SK-N-SH (cell line): ENCODE measurements around the gene LNP1. TPM values are rescaled to one million over a fixed set of nuclear protein-coding genes. Genes with fewer than 3 reads are reported as not detected.

Experiments
- CTCF ChIA-PET: fragments of 300-600, 350-600 bp; formaldehyde crosslinking; extraction: SDS; loops from one replicate; lab custom pipeline; 2021; lab: Yijun Ruan, JAX
- POLR2A ChIA-PET: fragments of 350-600 bp; sonication (Branson Sonifier 250); formaldehyde crosslinking; extraction: SDS; loops from one replicate; lab custom pipeline; 2020; ENCODE audit warnings: antibody characterized with exemption, inconsistent platforms; lab: Yijun Ruan, JAX
- DNase-seq: peaks from one replicate; pipeline ENCODE4 v3.0.0; 2012
- H2AFZ ChIP-seq: fragments of 200-600 bp; sonication (generic); 2 replicates; pipeline ENCODE4 v1.8.1; 2016; ENCODE audit warnings: antibody characterized with exemption, mild to moderate bottlenecking, low read depth
- H3F3A ChIP-seq: fragments of 200-600 bp; sonication (generic); replicated peaks from 2 replicates; pipeline ENCODE3; 2016; ENCODE audit warnings: antibody characterized with exemption, mild to moderate bottlenecking; ENCODE audit not compliant: insufficient read depth
- H3K27ac ChIP-seq, 2 experiments: fragments of 200-500 bp in 1 of 2; fragments of 200-600 bp in 1 of 2; sonication (Bioruptor generic) in 1 of 2; sonication (generic), shearing (Covaris generic) in 1 of 2; 2 replicates each; pipeline versions ENCODE4 v1.5.1 to v1.6.1; 2014 to 2016; ENCODE audit warnings: low read depth in 2 of 2, inconsistent platforms in 1 of 2, low read length in 1 of 2, mild to moderate bottlenecking in 1 of 2, mixed read lengths in 1 of 2
- H3K27me3 ChIP-seq: fragments of 200-600 bp; sonication (generic), shearing (Covaris generic); 2 replicates; pipeline ENCODE4 v1.6.1; 2016; ENCODE audit warnings: mixed run types; ENCODE audit not compliant: insufficient read depth
- H3K36me3 ChIP-seq, 2 experiments: fragments of 200-500 bp in 1 of 2; fragments of 200-600 bp in 1 of 2; sonication (Bioruptor generic) in 1 of 2; sonication (generic) in 1 of 2; replicated peaks in 1 of 2; 2 replicates each; pipeline versions ENCODE3 to v1.5.1; 2014 to 2016; ENCODE audit warnings: low read length in 1 of 2, mild to moderate bottlenecking in 1 of 2; ENCODE audit not compliant: insufficient read depth in 2 of 2, control insufficient read depth in 1 of 2
- H3K4me1 ChIP-seq, 2 experiments: fragments of 200-500 bp in 1 of 2; fragments of 200-600 bp in 1 of 2; sonication (Bioruptor generic) in 1 of 2; sonication (generic), shearing (Covaris generic) in 1 of 2; 2 replicates each; pipeline versions ENCODE4 v1.5.1 to v1.6.1; 2014 to 2016; ENCODE audit warnings: low read depth in 1 of 2, low read length in 1 of 2, mixed run types in 1 of 2; ENCODE audit not compliant: insufficient read depth in 2 of 2, control insufficient read depth in 1 of 2
- H3K4me2 ChIP-seq: fragments of 200-600 bp; sonication (generic), shearing (Covaris generic); 2 replicates; pipeline ENCODE4 v1.6.1; 2017; ENCODE audit warnings: mixed run types
- H3K4me3 ChIP-seq, 2 experiments: fragments of 200-500 bp in 1 of 2; fragments of 200-600 bp in 1 of 2; sonication (Bioruptor generic) in 1 of 2; sonication (generic), shearing (Covaris generic) in 1 of 2; 2 replicates each; pipeline versions ENCODE4 v1.5.1 to v1.8.1; 2014 to 2016; ENCODE audit warnings: low read depth in 2 of 2, inconsistent platforms in 1 of 2, low read length in 1 of 2, mild to moderate bottlenecking in 1 of 2, mixed read lengths in 1 of 2, moderate library complexity in 1 of 2
- H3K79me2 ChIP-seq: fragments of 200-600 bp; sonication (generic); 2 replicates; pipeline ENCODE4 v1.8.1; 2017; ENCODE audit warnings: mild to moderate bottlenecking; ENCODE audit not compliant: insufficient read depth
- H3K9ac ChIP-seq: fragments of 200-600 bp; sonication (generic); 2 replicates; pipeline ENCODE4 v1.6.1; 2017; ENCODE audit warnings: mixed run types
- H3K9me2 ChIP-seq: fragments of 200-600 bp; sonication (generic); 2 replicates; pipeline ENCODE4 v1.6.1; 2017; ENCODE audit warnings: mixed run types
- H3K9me3 ChIP-seq: fragments of 200-600 bp; sonication (generic); 2 replicates; pipeline ENCODE4 v1.6.1; 2017; ENCODE audit warnings: mixed run types, mild to moderate bottlenecking, moderate library complexity
- H4K20me1 ChIP-seq: fragments of 200-600 bp; sonication (generic); 2 replicates; pipeline ENCODE4 v1.6.1; 2017; ENCODE audit warnings: mild to moderate bottlenecking, mixed run types; ENCODE audit not compliant: insufficient read depth
- CTCF ChIP-seq: fragments of 200-600 bp; sonication (generic); IDR thresholded peaks from 2 replicates; pipeline ENCODE4 v1.6.1; 2017; ENCODE audit warnings: antibody characterized with exemption, mild to moderate bottlenecking, moderate library complexity
- EP300 ChIP-seq, 2 experiments: IDR thresholded peaks; 2 replicates each; pipeline versions ENCODE4 v1.4.0 to v1.6.1; 2012; ENCODE audit warnings: borderline replicate concordance in 1 of 2, low read depth in 1 of 2, low read length in 1 of 2
- EZH2phosphoT487 ChIP-seq: fragments of 200-600 bp; sonication (generic); IDR thresholded peaks from 2 replicates; pipeline ENCODE4 v1.6.1; 2017; ENCODE audit warnings: low read depth, mixed run types, mild to moderate bottlenecking, antibody characterized with exemption, moderate library complexity, borderline replicate concordance
- FOSL2 ChIP-seq: IDR thresholded peaks from 2 replicates; pipeline ENCODE4 v1.4.0; 2012; ENCODE audit warnings: low read depth, mild to moderate bottlenecking, moderate library complexity, borderline replicate concordance
- FOXM1 ChIP-seq: IDR thresholded peaks from 2 replicates; pipeline ENCODE4 v1.4.0; 2012; ENCODE audit warnings: low read depth, mild to moderate bottlenecking
- GATA2 ChIP-seq: sonication (generic); formaldehyde crosslinking; IDR thresholded peaks from 2 replicates; pipeline ENCODE4 v1.5.0; 2020; ENCODE audit warnings: mild to moderate bottlenecking, missing genetic modification reagents
- POLR2AphosphoS5 ChIP-seq: IDR thresholded peaks from 2 replicates; pipeline ENCODE4 v1.6.1; 2012; ENCODE audit warnings: low read depth, low read length
- RAD21 ChIP-seq: IDR thresholded peaks from 2 replicates; pipeline ENCODE4 v1.6.1; 2012; ENCODE audit warnings: mild to moderate bottlenecking, low read length
- RCOR1 ChIP-seq: fragments of 150-350 bp; IDR thresholded peaks from 2 replicates; pipeline ENCODE4 v1.6.1; 2017; ENCODE audit warnings: antibody characterized with exemption, low read length
- YY1 ChIP-seq: IDR thresholded peaks from 2 replicates; pipeline ENCODE4 v1.4.0; 2012; ENCODE audit warnings: low read depth, mild to moderate bottlenecking
- ZBTB33 ChIP-seq: IDR thresholded peaks from 2 replicates; pipeline ENCODE4 v1.4.0; 2012; ENCODE audit warnings: low read depth, borderline replicate concordance
- WGBS: methylation state at CpG from one replicate; pipeline ENCODE4 v1.1.6; 2017; ENCODE audit warnings: low lambda C conversion rate; 5-methylcytosine and 5-hydroxymethylcytosine counted together
- polyA plus RNA-seq, 3 experiments: library from polyadenylated mRNA; depleted of rRNA; stranded (reverse); fragments of >200 nt; gene quantifications; 2 replicates each; pipeline ENCODE4 v1.2.3, GENCODE V29; 2012
- TF ChIP-seq, protein P1 (sequence below): IDR thresholded peaks from 2 replicates; pipeline ENCODE4; 2012
- TF ChIP-seq, protein P2 (sequence below): IDR thresholded peaks from 2 replicates; pipeline ENCODE4 v1.4.0; 2012; ENCODE audit warnings: low read depth
- TF ChIP-seq, protein P3 (sequence below): IDR thresholded peaks from 2 replicates; pipeline ENCODE4 v1.4.0; 2012; ENCODE audit warnings: low read depth, borderline replicate concordance

The LNP1 gene
- polyA plus RNA-seq, 1 of the 3 experiments (the other 2 are of a cell fraction): 2.3 TPM

DNA sequence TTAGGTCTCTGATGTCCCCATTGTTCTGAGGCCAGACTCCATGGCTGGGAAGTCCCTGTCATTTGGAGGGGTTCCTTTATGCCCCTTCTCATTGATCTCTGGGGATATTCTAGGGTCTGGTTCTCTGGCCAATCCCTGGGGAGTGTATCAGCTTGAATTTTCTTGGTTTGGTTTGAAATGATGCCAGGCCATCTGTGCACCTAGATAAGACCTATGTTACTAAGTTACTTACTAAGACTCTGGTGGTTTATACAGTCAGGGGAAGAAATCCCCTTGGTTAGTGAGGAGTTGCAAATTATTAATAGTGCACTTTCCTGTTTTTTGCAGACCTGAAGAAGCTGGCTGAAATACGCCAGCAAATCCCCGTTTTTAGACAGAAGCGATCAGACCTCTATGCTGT lies 46.5 kb upstream of the LNP1 start:
- POLR2A ChIA-PET: no interaction called here
- H2AFZ ChIP-seq: no peak overlapping the region
- WGBS: 100% methylated on average over 3 of the region's 3 CpGs
- no peaks in the 10 kb centered on the region; a peak in 1 of 4 replicates for H3K4me1 ChIP-seq
- CTCF ChIA-PET: interaction anchor here (0.7 to 1.3 kb wide), 3 partner anchors 9 to 16 kb away, joined by 3 to 4 read pairs (median 3); no protein-coding TSS in a partner anchor
- no peak overlapping the region for H3K4me3 ChIP-seq
- peaks cover 45 to 63% of the 10 kb centered on the region in 2 experiments for H3K36me3 ChIP-seq
- TF ChIP-seq RCOR1 (no peak), GATA2 (no peak), POLR2AphosphoS5 (no peak), CTCF (no peak), EP300 (IDR thresholded peaks at IDR 0.05; ENCODE audit: borderline replicate concordance in 1 of 2, low read depth in 1 of 2, low read length in 1 of 2) (no peak), FOXM1 (no peak), YY1 (no peak), ZBTB33 (no peak), EZH2phosphoT487 (no peak), RAD21 (no peak), FOSL2 (no peak)
- TF ChIP-seq, protein P1, sequence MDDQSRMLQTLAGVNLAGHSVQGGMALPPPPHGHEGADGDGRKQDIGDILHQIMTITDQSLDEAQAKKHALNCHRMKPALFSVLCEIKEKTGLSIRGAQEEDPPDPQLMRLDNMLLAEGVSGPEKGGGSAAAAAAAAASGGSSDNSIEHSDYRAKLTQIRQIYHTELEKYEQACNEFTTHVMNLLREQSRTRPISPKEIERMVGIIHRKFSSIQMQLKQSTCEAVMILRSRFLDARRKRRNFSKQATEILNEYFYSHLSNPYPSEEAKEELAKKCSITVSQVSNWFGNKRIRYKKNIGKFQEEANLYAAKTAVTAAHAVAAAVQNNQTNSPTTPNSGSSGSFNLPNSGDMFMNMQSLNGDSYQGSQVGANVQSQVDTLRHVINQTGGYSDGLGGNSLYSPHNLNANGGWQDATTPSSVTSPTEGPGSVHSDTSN: no peak
- TF ChIP-seq, protein P2, sequence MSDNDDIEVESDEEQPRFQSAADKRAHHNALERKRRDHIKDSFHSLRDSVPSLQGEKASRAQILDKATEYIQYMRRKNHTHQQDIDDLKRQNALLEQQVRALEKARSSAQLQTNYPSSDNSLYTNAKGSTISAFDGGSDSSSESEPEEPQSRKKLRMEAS: no peak
- TF ChIP-seq, protein P3, sequence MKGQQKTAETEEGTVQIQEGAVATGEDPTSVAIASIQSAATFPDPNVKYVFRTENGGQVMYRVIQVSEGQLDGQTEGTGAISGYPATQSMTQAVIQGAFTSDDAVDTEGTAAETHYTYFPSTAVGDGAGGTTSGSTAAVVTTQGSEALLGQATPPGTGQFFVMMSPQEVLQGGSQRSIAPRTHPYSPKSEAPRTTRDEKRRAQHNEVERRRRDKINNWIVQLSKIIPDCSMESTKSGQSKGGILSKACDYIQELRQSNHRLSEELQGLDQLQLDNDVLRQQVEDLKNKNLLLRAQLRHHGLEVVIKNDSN: no peak
- H3K27me3 ChIP-seq: no peaks in the 10 kb centered on the region
- no peak overlapping the region for H3K27ac ChIP-seq
- no peaks in the 10 kb centered on the region for H3K9me3 ChIP-seq
- no peak overlapping the region for H3K9ac ChIP-seq
- H4K20me1 ChIP-seq: no peaks in the 10 kb centered on the region
- no peaks in the 10 kb centered on the region for H3K79me2 ChIP-seq
- no peak overlapping the region for H3K4me2 ChIP-seq
- DNase-seq: no peak
- H3F3A ChIP-seq: peaks cover 3% of the 10 kb centered on the region
- H3K9me2 ChIP-seq: no peaks in the 10 kb centered on the region
